ENCODE data around the gene MBP.

MBP gene

DNA sequence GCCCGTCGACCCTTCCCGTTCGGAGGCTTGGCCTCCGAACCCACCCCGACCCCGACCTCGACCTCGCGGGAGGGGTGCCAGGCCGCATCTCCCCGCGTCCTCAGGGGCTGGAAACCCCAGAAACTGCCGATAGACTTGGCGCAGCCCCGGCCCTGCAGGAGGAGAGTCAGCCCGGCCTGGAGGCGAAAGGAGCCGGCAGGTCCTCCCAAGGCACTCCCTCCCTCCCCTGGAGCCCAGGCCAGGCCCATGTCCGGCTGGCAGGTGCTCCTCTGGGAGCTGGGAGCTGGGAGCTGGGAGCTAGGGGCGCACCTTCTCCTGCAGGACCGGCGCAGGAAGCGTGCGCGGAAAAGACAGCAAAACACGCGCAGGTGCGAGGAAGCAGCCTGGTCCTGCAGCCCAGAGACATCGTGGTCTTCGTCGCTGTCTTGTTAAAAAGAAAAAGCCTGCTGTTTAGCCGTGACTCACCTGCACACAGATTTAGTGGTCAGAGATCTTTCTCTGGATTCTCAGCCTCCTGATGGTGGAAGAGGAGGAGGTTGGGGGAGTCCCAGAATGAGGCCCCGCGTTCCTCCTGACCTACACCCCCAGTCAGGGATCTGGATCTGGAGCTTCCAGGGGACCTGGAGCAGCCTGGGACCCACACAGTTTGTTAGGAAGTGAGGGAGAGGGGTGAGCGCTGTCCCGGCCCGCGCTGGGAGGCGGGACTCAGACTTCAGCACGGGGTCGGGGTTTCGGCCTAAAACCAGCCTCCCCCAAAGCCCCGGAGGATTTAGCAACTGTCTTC is 660 bp upstream of the MBP start:
- peak; percentile 59 for DNase-seq

DNA sequence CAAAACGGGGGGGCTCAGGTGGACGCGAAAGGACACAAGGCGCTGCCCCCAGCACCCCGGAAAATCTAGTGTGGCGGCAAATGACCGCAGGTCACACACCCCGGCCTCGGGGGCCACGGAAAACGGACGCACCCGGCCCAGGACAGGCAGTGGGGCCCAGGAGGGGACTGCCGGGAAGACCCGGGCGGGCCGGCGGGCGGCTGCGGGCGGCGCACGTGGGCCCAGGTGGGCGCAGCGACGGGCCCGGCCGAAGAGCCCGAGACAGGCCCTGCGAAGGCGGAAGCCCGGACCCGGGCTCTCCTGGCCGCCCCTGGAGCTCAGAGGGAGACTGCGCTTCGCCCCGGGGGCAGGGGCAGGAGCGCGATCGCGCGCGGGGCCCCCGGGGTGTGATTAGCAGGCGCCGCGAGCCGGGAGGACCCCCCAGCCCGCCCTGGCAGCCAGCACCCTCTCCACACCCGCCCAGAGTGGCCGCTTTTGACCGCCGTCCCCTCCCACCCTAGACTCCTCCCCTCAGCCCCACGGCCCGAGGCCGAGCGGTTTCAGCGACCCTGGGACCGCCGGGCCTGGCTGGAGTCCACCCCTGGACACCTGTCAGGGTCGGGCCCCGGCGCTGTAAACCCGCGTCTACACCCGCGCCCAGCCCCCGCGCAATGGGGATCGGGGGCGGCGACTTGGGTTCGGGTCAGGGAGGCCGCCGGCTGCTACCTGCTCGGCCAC is 773 bp downstream of the MBP start:
- DNase-seq = peak; percentile 78

- DNase-seq = peak; percentile 70
Measured at GRCh38 chr18:77131100-77131651, 1.4 kb downstream of the MBP start.

GRCh38 chr18:77130229-77131099 is 2.1 kb downstream of the MBP start:
- DNase-seq = peak; percentile 55

- DNase-seq = peak; percentile 52
Measured at GRCh38 chr18:77129150-77129551, 3.4 kb downstream of the MBP start.

DNA sequence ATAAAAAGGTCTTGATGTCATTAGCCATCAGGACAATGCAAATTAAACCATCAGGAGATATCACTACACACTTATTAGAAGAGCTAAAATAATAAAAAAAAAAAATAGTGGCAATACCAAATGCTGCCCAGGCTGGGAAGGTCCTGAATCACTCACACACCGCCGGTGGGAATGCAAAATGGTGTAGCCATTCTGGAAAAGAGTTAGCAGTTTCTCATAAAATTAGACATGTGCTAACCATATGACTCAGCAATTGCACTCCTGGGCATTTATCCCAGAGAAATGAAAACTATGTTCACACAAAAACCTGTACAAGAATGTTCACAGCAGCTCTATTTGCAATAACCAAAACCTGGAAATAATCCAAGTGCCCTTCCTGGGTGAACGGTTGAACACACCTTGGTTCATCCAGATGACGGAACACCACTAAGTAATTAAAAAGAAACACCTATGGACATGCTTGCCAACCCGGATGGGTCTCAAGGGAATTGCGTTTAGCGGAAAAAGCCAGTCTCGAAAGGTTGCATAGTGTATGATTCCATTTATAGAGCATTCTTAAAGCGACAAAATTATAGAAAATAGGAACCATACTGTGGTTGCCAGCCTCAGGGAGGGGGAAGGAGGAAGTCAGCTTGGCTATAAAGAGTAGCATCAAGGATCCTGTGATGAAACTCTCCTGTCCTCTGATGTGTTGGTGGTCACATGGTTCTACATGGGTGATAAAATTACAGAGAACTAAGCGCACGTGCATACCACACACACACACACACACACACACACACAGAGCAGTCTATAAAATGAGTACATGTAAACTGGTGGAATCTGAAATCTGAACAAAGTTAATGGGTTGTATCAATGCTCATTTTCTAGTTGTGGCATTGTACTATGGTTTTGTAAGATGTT is 4.6 kb downstream of the MBP start:
- peak; percentile 54 for DNase-seq

DNA sequence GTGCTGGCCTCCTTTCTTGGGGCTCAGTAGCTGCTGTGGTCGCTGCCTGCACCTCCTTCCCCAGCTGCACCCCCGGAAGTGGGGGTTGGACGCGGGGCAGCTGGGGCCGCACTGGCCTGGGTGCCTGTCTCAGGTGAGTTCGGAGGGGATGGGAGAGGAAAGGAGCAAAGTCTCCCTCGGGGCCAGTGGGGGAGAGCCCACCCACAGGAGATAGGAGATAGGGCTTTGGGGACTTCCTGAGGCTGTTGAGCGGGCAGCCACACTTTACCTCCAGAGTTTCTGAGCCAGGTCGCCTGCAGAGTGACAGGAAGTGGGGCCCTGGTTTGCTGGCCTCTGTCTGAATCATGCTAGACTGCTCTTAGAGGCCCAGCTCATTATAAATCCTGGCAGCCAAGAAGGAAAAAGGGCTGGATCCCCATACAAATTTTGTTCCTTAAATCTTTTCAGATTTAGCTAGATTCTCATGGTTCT is 8.1 kb downstream of the MBP start:
- peak; percentile 77 for DNase-seq

- peak; percentile 53 for DNase-seq
Measured at GRCh38 chr18:77123320-77124231, 9.0 kb downstream of the MBP start.

DNA sequence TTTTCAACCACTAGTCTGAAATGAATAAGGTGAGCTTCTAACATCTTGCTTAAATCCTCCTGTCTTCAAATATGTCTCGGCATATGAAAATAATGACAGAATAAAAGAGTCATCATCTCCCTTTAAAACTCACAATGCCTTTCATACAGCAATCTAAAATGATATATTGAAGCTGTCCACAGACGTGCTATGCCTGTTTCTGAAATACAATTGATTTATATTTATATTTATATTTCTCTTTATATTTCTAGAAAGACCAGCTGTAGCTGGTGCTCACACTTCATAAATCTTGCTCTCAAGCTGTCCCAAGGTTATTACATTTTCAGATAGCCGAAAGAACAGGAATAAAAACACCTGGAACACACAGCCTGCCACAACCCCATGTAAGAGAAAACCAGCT is 11.1 kb downstream of the MBP start:
- no peak for DNase-seq

- DNase-seq = peak; percentile 46
Measured at GRCh38 chr18:77119851-77120491, 12.6 kb downstream of the MBP start.

GRCh38 chr18:77119101-77119850 is 13.3 kb downstream of the MBP start:
- DNase-seq = peak; percentile 51

DNA sequence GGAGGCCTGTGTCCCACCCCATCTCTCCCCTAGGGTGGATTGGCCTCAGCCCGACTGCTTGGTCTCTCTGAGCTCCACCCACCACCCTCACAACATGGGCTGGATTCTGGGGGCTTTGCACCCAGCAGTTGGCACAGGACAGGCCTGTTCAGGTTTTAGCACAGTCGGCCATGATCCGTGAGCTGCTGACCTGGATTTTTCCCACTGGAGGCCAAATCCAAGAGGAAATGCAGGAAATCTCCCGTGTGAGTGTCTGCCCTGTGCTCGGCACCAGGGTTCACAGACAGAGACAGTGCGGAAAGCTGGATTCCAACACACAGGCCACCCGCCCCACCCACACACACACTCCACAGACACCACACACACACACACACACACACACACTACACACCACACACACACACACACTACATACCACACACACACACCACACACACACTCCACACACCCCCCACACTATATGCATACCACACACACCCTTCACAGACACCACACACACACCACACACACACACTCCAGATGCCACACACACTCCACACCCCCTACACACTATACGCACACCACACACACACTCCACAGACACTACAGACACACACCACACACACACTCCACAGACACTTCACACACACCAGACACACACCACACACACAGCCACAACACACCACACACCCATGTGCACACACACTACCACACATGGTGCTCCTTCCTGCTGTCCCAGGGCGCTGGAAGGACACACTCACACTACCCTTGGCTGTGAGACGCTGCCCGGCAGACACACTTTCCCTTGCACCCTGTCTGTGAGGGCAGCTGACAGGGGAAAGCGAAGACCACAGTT is 14.1 kb downstream of the MBP start:
- DNase-seq = peak; percentile 45

DNA sequence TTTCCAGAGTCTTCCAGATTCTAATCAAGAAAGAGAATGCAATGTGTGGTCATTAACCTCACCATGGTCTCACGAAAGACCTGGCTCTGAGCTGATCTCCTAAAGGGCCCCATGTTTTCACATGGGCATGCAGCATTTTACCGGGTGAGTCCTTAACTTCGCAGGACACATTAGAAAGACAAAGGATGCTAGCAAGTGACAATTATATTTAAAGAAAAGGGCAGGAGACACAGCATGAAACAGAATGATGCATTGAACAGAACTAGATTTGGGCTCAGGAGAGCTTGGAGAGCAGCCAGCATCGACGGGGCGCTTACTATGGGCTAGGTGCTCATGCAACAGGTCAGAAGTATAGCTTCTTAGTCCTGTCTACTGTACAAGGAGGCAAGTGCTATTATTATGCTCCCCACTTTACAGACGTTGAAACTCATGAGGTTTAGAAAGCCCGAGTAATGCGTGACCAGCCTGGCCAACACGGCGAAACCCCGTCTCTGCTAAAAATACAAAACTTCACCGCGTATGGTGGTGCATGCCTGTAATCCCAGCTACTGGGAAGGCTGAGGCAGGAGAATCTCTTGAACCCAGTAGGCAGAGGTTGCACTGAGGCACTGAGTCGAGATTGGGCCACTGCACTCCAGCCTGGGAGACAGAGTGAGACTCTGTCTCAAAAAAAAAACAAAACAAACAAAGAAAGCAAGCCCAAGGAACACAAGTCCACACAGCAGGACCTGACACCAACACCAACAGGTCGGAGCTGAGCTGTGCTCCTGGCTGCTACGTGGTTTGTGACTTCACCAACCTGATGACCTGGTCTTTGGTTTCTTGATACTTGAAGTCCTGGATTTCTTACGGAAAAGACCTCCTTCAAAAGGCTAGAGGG is 16.1 kb downstream of the MBP start:
- DNase-seq = peak; percentile 30

GRCh38 chr18:77115192-77115953 is 17.2 kb downstream of the MBP start:
- peak; percentile 25 for DNase-seq

- DNase-seq = peak; percentile 64
Measured at GRCh38 chr18:77114415-77115191, 18.0 kb downstream of the MBP start.

DNA sequence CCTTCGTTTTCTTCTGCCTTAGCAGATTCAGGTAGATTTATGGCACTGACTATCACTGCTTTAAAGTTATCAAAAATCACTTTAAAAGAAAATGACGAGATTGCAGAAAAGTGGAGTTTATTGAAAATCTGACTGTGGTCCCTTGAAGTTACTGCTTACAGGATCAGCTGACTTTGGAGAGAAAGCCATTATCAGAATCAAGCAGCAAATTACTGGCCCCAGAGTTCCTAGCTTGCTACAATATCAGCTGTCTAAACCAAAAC is 18.5 kb downstream of the MBP start:
- no peak for DNase-seq

All from activated CD8-positive, alpha-beta memory T cell treated with anti-CD3 and anti-CD28 coated beads, Interleukin-2, amount 50 U/mL, for 48 hours (primary cell).